HG02798 (cell line): ENCODE measurements around the gene EFEMP2.

Source experiments
- ATAC-seq: cut with Tn5 transposase; IDR thresholded peaks from one replicate; pipeline ENCODE4 v1.9.1; 2021; ENCODE audit warnings: mild to moderate bottlenecking; ENCODE audit not compliant: unreplicated experiment, poor library complexity

The EFEMP2 gene

GRCh38 chr11:65867284-65868071 is 5.1 kb downstream of the EFEMP2 start:
- no peak for ATAC-seq

GRCh38 chr11:65866509-65867283 is 5.9 kb downstream of the EFEMP2 start:
- no peak for ATAC-seq

GRCh38 chr11:65865550-65866172 is 6.9 kb downstream of the EFEMP2 start:
- no peak for ATAC-seq

- no peak for ATAC-seq
Observed at GRCh38 chr11:65864706-65865471, 7.7 kb downstream of the EFEMP2 start.

- ATAC-seq = no peak
Observed at GRCh38 chr11:65863889-65864705, 8.5 kb downstream of the EFEMP2 start.

GRCh38 chr11:65862941-65863888 is 9.4 kb downstream of the EFEMP2 start:
- no peak for ATAC-seq

GRCh38 chr11:65862191-65862735 is 10.3 kb downstream of the EFEMP2 start:
- ATAC-seq = no peak

- ATAC-seq = no peak
Observed at GRCh38 chr11:65861533-65862183, 10.9 kb downstream of the EFEMP2 start.

GRCh38 chr11:65861165-65861505 is 11.5 kb downstream of the EFEMP2 start:
- ATAC-seq = no peak

- peak; percentile 29 for ATAC-seq
Observed at GRCh38 chr11:65860278-65861164, 12.1 kb downstream of the EFEMP2 start, which contains the start of gene MUS81. TSS of gene MUS81 (plus strand) at chr11:65860433. CDS start at chr11:65860754, 321 bp downstream.

GRCh38 chr11:65859812-65860277 is 12.8 kb downstream of the EFEMP2 start:
- ATAC-seq = no peak

GRCh38 chr11:65859095-65859811 is 13.3 kb downstream of the EFEMP2 start:
- peak; percentile 59 for ATAC-seq

- ATAC-seq = no peak
Observed at GRCh38 chr11:65858681-65859087, 13.9 kb downstream of the EFEMP2 start.

- ATAC-seq = peak; percentile 57
Observed at GRCh38 chr11:65857853-65858680, 14.5 kb downstream of the EFEMP2 start, which contains the start of gene CFL1. TSS of gene CFL1 (minus strand) at chr11:65858180. CDS start at chr11:65858099, 81 bp downstream.

GRCh38 chr11:65857500-65857852 is 15.1 kb downstream of the EFEMP2 start:
- peak; percentile 2 for ATAC-seq
